ENCODE data around the gene PLEKHD1. TPM values are rescaled to one million over a fixed set of nuclear protein-coding genes. Genes with fewer than 3 reads are reported as not detected.

The PLEKHD1 gene
- total and polyA plus RNA-seq, 2 of the 8 experiments (the other 6 are each of a cell fraction or from before 2014, with no cell fraction given), result 0.24 to 0.48 TPM

DNA sequence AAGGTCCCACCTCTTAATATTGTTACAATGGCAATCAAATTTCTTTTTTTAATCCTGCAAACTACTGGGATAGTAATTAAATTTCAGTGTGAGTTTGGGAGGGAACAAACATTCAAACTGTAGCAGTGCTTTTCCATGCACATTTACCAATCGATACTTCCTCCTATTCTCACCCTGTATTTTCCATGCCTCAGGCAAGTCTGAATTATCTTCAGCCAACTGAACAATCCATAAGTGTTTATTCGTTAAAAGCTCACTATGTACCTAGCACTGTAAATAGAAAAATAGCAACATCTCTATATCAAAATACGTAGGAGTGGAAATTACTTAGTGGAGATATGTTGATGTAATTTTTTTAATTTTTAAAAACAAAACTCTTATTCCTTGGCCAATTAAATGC, 46.6 kb downstream of the PLEKHD1 start:
- H4K20me1 ChIP-seq (replicated peaks in 1 of 2; ENCODE audit: control insufficient read depth in 1 of 2, insufficient read depth in 2 of 2, low read length in 2 of 2), result no peaks in the 10 kb centered on the region
- H4K8ac ChIP-seq (ENCODE audit: extremely low read depth, insufficient read depth, low read length), result no peak overlapping the region
- H2BK15ac ChIP-seq (ENCODE audit: low read length), result no peak overlapping the region
- no peak overlapping the region for H2BK20ac ChIP-seq (ENCODE audit: low read length)
- CTCF ChIA-PET (ENCODE audit: partially characterized antibody), result interaction anchor here (1.2 to 2.0 kb wide), 4 partner anchors 17 to 196 kb away, joined by 3 to 12 read pairs (median 7); no protein-coding TSS in a partner anchor
- H3K23me2 ChIP-seq (ENCODE audit: low read depth, low read length), result no peaks in the 10 kb centered on the region
- no peak overlapping the region for H3K27ac ChIP-seq (ENCODE audit: low read depth, low read length)
- H2AK5ac ChIP-seq (ENCODE audit: low read depth, low read length), result no peak overlapping the region
- H4K91ac ChIP-seq (replicated peaks; ENCODE audit: insufficient read length, low read length), result no peak overlapping the region
- H3K14ac ChIP-seq (ENCODE audit: insufficient read length), result no peak overlapping the region
- no peaks in the 10 kb centered on the region for H3K4me1 ChIP-seq (replicated peaks in 1 of 4; ENCODE audit: control insufficient read depth in 3 of 4, insufficient read depth in 4 of 4, low read length in 3 of 4)
- no peak for TF ChIP-seq GABPA (IDR thresholded peaks at IDR 0.05; ENCODE audit: borderline replicate concordance, insufficient read depth, low read length)
- TF ChIP-seq SP4 (IDR thresholded peaks at IDR 0.05; ENCODE audit: low read length), result no peak
- no peak for TF ChIP-seq SUZ12 (IDR thresholded peaks at IDR 0.05; ENCODE audit: low read length)
- TF ChIP-seq RFX5 (IDR thresholded peaks at IDR 0.05; ENCODE audit: borderline replicate concordance, low read depth, low read length), result no peak
- no peak for TF ChIP-seq MAFK (IDR thresholded peaks at IDR 0.05; ENCODE audit: low read depth, low read length)
- no peak for TF ChIP-seq EZH2 (IDR thresholded peaks at IDR 0.05; ENCODE audit: low read depth, low read length, severe bottlenecking)
- no peaks in the 10 kb centered on the region for H3K79me1 ChIP-seq (ENCODE audit: low read depth, low read length)
- H3K56ac ChIP-seq (replicated peaks; ENCODE audit: insufficient read length, low read depth, low read length), result no peak overlapping the region
- H2BK5ac ChIP-seq (ENCODE audit: low read depth, low read length), result no peak overlapping the region
- H4K5ac ChIP-seq (ENCODE audit: insufficient read length, low read depth, low read length), result no peak overlapping the region
- no peak for FAIRE-seq
- no peak for DNase-seq (ENCODE audit: low read depth in 1 of 2, low spot score in 2 of 2)
- H2BK120ac ChIP-seq (replicated peaks; ENCODE audit: low read depth, low read length), result no peak overlapping the region
- H3K79me2 ChIP-seq (ENCODE audit: control insufficient read depth in 1 of 2, insufficient read depth in 2 of 2, low read length in 2 of 2), result no peaks in the 10 kb centered on the region
- no peak overlapping the region for H3K9ac ChIP-seq (replicated peaks in 1 of 4; ENCODE audit: extremely low read depth in 1 of 4, low read depth in 3 of 4, low read length in 3 of 4)
- no peak overlapping the region for H3K4ac ChIP-seq (replicated peaks; ENCODE audit: insufficient read length, low read depth, low read length)
- 93% methylated on average over 3 of the region's 3 CpGs; no CpG with 5 or more reads in 1 of the 2 experiments for WGBS, 2 experiments (ENCODE audit: extremely low coverage in 1 of 2, insufficient coverage in 1 of 2, insufficient read length in 1 of 2, insufficient replicate concordance in 2 of 2, low coverage in 1 of 2, low lambda C conversion rate in 2 of 2, missing lambda C conversion rate in 1 of 2)
- H3K4me2 ChIP-seq (ENCODE audit: insufficient read depth in 1 of 2, low read depth in 2 of 2, low read length in 2 of 2), result no peak overlapping the region
- H3K27me3 ChIP-seq (replicated peaks in 1 of 4; ENCODE audit: control insufficient read depth in 3 of 4, extremely low read depth in 1 of 4, insufficient read depth in 3 of 4, low read length in 3 of 4), result no peaks in the 10 kb centered on the region
- no peak overlapping the region for H3K23ac ChIP-seq (ENCODE audit: insufficient read length)
- POLR2A ChIA-PET (ENCODE audit: partially characterized antibody), result interaction anchor here (0.6 to 1.3 kb wide), 2 partner anchors 40 to 289 kb away, joined by 3 read pairs; no protein-coding TSS in a partner anchor
- H3K36me3 ChIP-seq (ENCODE audit: control insufficient read depth in 2 of 4, insufficient read depth in 4 of 4, low read length in 3 of 4), result no peaks in the 10 kb centered on the region
- H2BK12ac ChIP-seq (ENCODE audit: low read depth, low read length), result no peak overlapping the region
- H2AFZ ChIP-seq (ENCODE audit: low read length), result no peak overlapping the region
- H3K4me3 ChIP-seq (ENCODE audit: extremely low read depth in 1 of 4, insufficient read depth in 2 of 4, low read depth in 3 of 4, low read length in 4 of 4), result no peak overlapping the region
- H3K9me3 ChIP-seq (ENCODE audit: insufficient read depth in 2 of 2, low read depth in 1 of 2, low read length in 1 of 2), result no peaks in the 10 kb centered on the region
- no peak overlapping the region for H3K18ac ChIP-seq (ENCODE audit: extremely low read depth, low read length)
